ENCODE results near the gene FAM20B.
"Not testable (repeated sequence)": the region's sequence is repeated elsewhere in the genome, so short reads cannot be mapped to it uniquely, and the experiment has no call there.

FAM20B gene

GRCh38 chr1:179025975-179026812 lies 500 bp downstream of the FAM20B start:
- DNase-seq: peak; percentile 68

- no peak for DNase-seq
These were observed 1.3 kb downstream of the FAM20B start for GRCh38 chr1:179026813-179027669.

GRCh38 chr1:179029321-179029759 lies 3.6 kb downstream of the FAM20B start:
- peak; percentile 18 for DNase-seq

DNA sequence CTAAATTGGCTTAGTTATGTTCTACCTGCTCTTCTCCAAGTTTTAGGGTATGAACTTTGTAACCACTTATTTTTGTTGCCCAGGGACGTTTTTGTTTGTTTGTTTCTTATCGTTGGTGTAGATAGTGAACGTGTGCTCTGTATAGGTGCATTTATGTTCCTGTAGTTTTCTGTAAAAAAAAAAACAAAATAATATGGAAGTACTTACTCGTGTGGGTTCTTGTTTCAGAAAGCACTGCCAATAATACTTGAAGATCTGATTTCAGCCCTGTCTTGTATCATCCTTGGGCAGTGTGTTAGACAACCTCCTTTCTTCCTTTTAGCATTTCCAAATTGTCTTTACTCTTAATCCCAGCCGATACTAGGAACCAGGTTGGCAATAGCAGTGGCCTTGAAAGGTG lies 4.4 kb downstream of the FAM20B start:
- DNase-seq: no peak

DNA sequence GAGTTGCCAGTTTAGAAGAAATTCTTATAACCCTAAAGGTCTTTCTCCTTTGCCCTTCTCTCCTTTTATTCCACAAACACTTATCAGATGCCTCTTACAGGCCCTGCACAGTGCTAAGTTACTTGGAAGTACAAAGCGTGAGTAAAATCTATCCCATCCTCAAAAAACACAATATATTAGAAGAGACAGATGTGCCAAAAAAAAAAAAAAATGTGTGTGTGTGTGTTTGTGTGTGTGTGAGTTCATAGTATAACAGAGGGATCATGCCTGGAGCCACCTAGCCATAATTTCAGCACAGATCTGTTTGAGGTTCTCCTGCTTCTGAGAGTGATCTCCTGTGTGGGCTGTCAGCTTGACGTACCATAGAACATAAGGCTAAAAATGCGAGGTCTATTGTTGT lies 5.0 kb downstream of the FAM20B start:
- no peak for DNase-seq

GRCh38 chr1:179031284-179031683 lies 5.6 kb downstream of the FAM20B start:
- DNase-seq: no peak

DNA sequence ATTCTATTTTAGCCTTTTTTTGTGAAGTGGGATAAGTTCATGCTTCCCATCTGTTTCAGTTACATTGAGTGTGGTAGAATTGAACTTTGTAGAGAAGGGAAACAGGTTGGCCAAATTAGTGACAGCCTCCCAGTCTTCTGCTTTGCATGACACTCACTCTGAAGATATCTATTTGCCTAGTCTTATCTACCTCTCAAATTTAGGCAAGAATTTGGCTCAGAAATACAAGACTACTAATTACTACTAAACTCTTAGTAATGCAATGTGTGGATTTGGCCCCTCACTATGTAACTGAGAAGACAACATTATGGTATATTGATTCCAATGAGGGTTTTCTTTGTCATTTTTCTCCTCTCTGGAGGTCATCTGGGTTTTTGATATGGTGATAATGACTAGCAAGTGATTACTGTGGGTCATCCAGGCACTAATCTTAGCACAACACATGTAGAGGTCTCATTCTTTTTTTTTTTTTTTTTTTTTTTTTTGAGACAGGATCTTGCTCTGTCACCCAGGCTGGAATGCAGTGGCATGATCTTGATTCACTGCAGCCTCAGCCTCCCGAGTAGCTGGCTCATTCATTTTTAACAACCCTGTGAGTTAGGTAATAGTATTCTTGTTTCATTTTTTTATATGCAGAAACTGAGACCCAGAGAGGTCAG lies 6.3 kb downstream of the FAM20B start:
- DNase-seq: no peak

DNA sequence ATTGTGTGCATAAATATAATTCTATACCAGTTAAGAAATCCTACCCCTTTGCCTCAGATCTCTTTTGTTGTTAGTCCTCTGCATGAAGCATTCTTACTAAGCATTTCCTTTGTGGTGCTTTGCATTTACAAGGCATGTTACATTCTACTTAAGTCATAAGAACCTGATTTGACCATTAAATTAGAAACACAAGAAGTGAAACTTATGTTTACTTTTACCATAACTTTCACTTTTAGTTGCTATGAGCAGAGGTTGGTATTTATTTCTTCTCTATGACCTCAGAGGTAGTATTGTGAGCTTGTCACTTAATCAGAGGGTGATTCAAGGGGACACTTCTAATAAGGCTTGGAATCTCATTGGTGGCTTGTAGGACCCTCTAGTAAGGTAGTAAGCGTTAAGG lies 9.0 kb downstream of the FAM20B start:
- peak; percentile 84 for DNase-seq

DNA sequence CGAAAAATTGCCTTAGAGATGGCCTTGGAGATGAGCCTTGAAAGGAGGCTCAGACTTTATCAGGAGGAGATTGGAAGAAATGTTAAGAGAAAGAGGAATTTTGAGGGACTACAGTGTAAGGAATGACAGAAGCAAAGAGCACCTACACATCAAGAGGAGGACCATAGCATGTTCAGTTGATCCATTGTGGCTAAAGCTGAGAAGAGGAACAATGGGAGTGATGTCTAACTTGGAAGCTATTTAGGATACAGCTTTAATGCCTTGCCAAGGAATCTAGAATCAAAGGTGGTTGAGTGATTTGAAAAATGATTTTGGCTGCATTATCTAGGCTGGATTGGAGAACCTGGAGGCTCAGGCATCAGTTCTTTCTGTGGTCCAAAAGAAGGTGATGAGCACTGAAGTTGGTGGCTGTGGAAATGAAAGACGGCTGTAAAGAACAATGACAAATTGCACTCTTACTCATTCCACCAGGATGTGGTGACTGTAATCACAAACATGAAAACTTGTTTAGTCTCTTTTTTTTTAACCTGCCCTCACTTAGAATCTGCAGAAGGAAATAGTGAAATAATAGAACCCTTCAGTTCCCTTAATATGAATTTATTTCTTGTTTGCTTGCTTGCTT lies 11.3 kb downstream of the FAM20B start:
- peak; percentile 81 for DNase-seq

DNA sequence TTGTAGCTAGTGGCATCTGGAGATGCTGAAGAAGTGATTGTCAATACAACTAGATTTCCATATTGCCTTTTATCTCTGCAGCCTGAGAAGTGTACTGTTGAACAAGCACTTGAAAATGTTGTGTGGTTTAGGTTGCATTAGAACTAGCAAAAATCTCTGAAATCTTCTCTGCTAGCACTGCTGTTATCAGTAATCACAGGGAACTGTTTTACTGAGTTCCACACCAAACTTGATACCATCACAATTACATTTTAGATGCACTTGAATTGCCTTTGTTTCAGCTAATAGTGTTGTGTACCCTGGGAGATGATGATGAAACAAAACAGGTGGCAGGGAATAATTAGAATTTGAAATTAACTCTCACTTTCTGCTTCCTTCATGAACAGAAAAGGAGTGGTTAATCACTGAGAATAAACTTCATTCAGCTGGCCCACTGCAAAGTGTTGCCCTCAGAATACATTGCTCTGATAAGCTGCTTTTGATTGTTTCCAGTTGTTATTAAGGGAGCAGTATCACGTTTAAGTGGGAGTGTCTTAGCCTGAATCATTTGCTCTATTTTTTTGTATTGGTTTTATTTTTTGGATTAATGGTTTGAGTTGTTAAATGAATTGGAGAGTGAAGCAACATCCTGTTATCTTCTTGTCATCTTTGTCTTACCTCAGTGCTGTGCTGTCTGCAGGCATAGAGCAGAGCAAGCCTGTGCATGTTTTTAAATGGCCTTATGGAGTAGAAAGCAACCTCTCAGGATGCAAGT lies 13.0 kb downstream of the FAM20B start:
- DNase-seq: peak; percentile 45

- not testable (repeated sequence) for DNase-seq
These were observed 13.9 kb downstream of the FAM20B start for GRCh38 chr1:179039502-179040174.

DNA sequence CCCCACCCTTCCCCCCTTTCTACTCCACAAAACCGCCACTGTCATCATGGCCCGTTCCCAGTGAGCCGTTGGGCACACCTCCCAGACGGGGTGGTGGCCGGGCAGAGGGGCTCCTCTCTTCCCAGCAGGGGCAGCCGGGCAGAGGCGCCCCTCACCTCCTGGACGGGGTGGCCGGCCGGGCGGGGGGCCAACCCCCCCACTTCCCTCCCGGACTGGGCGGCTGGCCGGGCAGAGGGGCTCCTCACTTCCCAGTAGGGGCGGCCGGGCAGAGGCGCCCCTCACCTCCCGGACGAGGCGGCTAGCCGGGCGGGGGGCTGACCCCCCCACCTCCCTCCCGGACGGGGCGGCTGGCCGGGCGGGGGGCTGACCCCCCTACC lies 14.5 kb downstream of the FAM20B start:
- DNase-seq: not testable (repeated sequence)

DNA sequence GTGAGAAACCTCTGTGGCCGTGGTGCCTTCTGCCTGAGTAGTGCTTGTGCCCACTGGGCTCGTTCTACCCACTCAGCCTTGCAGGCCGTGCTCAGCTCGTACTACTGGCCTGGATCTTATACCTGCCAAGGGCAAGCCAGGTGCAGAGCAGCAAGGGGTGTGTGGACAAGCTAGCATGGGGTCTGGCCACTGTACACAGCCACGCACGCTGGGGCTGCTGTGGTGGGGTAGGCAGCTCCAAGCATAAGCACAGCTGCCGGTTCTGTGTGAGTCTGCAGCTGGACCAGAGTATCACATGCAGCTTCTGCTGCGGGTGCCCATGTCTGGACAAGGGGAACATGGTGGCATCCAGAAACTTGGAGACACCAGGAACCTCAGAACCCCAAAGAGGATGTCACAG lies 16.4 kb downstream of the FAM20B start:
- DNase-seq: no peak

GRCh38 chr1:179042700-179043099 lies 17.0 kb downstream of the FAM20B start:
- no peak for DNase-seq

DNA sequence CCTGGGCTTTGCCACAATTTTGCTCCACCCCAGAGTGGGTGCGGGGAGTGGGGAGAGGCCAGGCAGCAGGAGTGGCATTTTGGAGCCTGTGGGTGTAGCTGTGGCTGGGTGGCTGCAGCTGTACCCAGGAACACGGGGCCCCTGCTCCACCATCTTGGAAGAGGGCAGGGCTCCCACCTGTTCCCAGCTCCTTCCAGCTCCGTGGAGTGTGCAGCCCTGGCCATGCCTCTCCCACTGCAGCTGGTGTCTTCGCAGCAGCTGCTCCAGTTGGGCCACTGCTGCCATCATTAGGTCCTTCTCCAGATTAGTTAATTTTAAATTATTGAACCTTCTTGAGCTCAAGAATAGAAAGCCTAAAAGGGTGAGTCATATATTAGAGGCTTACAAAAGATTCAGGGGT lies 17.6 kb downstream of the FAM20B start:
- no peak for DNase-seq

DNA sequence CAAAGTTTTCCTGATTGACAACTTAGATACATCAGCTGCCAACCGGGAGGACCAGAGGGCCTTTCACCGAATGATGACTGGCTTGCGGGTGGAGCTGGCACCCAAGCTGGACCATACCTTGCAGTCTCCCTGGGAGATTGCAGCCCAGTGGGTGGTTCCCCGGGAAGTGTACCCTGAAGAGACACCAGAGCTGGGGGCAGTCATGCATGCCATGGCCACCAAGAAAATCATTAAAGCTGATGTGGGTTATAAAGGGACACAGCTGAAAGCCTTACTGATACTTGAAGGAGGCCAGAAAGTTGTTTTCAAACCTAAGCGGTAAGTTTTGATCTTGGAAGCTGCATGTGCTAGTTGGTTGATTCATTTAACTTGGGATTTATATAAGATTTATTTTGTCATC lies 18.2 kb downstream of the FAM20B start:
- no peak for DNase-seq

DNA sequence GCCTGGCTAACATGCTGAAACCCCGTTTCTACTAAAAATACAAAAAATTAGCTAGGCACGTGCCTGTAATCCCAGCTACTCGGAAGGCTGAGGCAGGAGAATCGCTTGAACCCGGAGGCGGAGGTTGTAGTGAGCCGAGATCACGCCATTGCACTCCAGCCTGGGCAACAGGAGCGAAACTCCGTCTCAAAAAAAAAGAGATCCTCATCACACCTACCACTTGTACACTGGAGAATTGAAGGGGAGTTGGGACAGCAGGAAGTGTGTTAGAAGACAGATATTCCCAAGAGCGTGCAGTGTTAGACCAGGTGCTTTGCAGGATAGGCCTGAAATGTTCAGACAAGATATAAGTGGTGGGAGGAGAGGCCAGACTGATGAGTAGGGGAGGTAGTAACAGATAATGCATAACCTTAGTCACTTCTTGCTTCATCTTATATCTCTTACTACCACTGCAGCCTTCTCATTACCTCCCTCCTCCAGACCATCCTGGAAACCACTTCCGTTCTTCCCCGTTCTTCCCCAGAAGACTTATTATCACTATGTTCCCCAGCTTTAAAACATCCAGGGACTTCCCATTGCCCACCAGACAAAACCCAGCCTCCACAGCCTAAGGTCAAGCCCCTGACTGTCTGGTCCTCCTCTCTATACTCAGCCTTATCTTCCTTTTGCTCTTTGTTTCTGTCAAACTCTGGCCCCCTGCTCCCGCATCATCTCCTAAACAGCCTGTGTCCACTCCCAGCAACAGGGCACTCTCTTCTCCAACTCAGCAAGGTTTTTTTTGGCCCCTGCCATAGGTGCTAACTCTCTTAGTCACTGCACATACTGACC lies 21.3 kb downstream of the FAM20B start:
- no peak for DNase-seq

DNA sequence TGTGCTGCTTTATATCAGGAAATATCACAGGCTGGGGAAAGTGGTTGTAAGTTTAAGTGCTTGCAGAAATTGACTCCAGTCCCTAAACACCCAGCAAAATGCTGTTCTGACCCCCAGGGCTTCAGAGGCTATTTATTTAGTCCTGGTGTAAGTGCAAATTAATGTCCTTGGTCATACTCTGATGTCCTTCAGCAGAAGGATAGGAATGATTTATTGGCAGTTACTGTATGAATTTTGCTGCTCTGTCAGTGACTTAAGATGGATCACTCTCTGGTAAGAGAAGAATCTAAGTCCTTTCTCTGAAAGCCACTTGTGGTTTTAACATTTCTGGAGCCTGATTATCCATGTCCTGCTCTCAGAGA lies 21.9 kb downstream of the FAM20B start:
- DNase-seq: no peak

DNA sequence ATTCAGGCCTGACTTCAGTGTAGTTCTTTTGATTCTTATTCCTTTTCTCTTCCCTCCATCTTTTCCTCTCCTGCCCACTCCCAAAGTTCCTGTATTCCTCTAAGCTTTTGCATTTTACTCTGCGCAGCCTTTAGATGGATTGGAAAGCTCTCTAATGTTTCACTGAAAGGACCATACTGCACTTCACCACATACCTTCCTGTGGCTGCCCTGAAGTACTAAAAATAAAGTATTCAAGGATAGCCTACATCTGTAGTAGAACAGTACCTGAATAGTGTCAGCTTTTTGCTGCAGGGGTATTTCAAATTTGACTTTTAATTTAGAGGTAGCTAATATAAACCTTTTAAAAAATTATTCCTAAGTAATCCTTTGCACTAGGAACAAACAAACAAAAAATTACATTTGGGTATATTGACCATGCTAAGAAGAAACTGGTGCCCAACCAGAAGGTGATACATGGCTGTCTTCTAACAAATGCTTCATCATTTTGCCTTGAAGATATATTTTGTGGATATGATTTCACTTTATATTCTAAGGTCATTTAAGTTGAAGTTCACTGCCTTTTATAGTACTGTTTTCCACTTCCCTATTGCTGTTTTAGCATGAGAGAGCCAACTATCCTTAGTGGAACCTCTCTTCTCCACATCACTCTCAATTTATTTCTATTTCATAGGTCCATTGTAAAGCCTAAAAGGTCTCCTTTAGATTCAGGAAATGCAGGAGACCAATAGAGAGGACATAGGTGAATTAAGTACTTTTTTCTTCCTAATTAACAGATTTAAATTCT lies 22.8 kb downstream of the FAM20B start:
- DNase-seq: no peak

DNA sequence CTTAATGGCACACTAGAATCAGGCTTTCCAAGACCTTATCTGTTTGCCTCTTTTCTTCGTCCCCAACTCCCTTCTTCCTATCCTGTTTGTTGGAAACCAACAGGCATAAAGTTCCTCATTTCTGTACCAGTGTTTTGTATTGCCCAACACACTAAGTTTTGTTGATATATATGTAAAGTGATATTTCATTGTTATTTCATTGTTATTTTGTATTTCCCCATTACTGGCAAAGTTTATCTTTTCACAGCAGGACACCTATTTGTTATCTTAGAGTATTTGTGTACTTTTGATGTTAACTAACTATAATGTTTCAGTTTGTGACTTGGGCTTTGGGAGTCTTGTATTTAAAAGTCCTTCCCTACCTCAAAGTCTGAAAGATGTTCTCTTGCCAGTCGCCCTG lies 27.1 kb downstream of the FAM20B start:
- DNase-seq: no peak

Measured in activated CD4-positive, alpha-beta T cell treated with anti-CD3 and anti-CD28 coated beads, Interleukin-2, amount 50 U/mL, for 16 hours (primary cell).